Mammary epithelial cell (primary cell): Measurements from ENCODE around the gene ZGLP1.

Source experiments
- EZH2 ChIP-seq: IDR thresholded peaks from 2 replicates; pipeline ENCODE4 v1.6.1; 2012; ENCODE audit warnings: low read length, inconsistent platforms, borderline replicate concordance
- TF ChIP-seq, protein P1 (sequence below), 2 donors: IDR thresholded peaks in 1 of 2; conservative IDR thresholded peaks in 1 of 2; 2 replicates each; pipeline ENCODE4 v1.5.1; 2011 to 2012; ENCODE audit warnings: inconsistent platforms in 2 of 2, low read length in 2 of 2, mild to moderate bottlenecking in 2 of 2, control low read depth in 1 of 2, low read depth in 1 of 2; ENCODE audit not compliant: insufficient read depth in 1 of 2; ENCODE audit errors: extremely low read depth in 1 of 2

DNA sequence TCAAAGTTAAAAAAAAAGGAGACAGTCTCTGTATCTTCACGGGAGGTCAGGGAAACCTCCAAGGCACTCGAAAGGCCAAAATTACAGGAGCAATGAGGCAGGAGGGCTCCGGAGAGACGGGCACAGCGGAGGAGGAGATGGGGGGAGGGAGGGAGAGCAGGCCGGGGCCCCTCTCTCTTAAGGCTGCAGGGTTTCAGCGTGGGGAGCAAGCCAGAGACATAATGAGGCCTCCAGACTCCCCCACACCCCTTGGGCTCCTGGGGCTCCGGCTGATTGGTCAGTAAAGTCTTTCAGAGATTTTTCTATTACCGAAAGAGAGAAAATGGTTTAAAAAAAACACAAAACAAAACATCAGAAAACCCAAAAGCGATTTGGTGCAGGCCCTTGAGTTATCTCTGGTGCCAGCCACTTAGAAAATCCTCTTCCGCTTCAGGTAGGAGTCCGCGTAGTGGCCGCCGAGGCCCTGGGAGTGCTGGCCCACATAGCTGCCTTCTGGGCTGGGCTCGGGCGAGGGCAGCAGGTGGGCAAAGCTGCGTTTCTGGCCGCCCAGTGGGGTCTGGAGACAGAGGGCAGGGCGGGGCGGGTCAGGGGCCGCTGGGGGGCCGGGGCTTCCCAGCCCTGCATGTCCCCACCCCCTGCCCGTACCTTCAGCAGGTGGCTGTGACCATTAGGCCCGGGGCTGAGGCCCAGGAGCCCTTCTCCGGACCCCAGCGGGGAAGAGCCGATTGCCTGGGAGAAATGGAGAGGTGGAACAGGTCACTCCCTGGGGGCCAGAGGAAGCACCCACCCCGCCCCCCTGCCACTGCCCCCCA is 7.6 kb upstream of the ZGLP1 start:
- TF ChIP-seq, protein P1, sequence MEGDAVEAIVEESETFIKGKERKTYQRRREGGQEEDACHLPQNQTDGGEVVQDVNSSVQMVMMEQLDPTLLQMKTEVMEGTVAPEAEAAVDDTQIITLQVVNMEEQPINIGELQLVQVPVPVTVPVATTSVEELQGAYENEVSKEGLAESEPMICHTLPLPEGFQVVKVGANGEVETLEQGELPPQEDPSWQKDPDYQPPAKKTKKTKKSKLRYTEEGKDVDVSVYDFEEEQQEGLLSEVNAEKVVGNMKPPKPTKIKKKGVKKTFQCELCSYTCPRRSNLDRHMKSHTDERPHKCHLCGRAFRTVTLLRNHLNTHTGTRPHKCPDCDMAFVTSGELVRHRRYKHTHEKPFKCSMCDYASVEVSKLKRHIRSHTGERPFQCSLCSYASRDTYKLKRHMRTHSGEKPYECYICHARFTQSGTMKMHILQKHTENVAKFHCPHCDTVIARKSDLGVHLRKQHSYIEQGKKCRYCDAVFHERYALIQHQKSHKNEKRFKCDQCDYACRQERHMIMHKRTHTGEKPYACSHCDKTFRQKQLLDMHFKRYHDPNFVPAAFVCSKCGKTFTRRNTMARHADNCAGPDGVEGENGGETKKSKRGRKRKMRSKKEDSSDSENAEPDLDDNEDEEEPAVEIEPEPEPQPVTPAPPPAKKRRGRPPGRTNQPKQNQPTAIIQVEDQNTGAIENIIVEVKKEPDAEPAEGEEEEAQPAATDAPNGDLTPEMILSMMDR (conservative IDR thresholded peaks at IDR 0.05 in 1 of 2, IDR thresholded peaks at IDR 0.05 in 1 of 2; ENCODE audit: extremely low read depth in 1 of 2, insufficient read depth in 1 of 2, low read depth in 1 of 2, low read length in 2 of 2): no peak
- TF ChIP-seq EZH2: no peak
